Nephron progenitor cell (in vitro differentiated cells): Measurements from ENCODE around the gene SPSB2.

Source experiments
- DNase-seq: peaks from one replicate; pipeline ENCODE4 v3.0.0; 2021
- H3K27ac Mint-ChIP-seq: 2 replicates; pipeline ENCODE4 v1.8.0; 2021; ENCODE audit warnings: mild to moderate bottlenecking, moderate library complexity, mixed read lengths
- H3K27me3 Mint-ChIP-seq: 2 replicates; pipeline ENCODE4 v1.8.0; 2021; ENCODE audit warnings: mild to moderate bottlenecking, low read depth, mixed read lengths; ENCODE audit not compliant: poor library complexity
- H3K36me3 Mint-ChIP-seq: 2 replicates; pipeline ENCODE4 v1.8.0; 2021; ENCODE audit warnings: low read depth, mixed read lengths
- H3K4me1 Mint-ChIP-seq: 2 replicates; pipeline ENCODE4 v1.8.0; 2021; ENCODE audit warnings: mixed read lengths
- H3K4me3 Mint-ChIP-seq: 2 replicates; pipeline ENCODE4 v1.8.0; 2021; ENCODE audit warnings: mild to moderate bottlenecking, moderate library complexity, mixed read lengths
- H3K9me3 Mint-ChIP-seq: 2 replicates; pipeline ENCODE4 v1.8.0; 2021; ENCODE audit warnings: mild to moderate bottlenecking, moderate library complexity, mixed read lengths
- TF ChIP-seq, protein P1 (sequence below): fragments of 200-600 bp; sonication (generic); IDR thresholded peaks from 2 replicates; pipeline ENCODE4 v1.5.0; 2021; ENCODE audit warnings: antibody characterized with exemption

Gene SPSB2

DNA sequence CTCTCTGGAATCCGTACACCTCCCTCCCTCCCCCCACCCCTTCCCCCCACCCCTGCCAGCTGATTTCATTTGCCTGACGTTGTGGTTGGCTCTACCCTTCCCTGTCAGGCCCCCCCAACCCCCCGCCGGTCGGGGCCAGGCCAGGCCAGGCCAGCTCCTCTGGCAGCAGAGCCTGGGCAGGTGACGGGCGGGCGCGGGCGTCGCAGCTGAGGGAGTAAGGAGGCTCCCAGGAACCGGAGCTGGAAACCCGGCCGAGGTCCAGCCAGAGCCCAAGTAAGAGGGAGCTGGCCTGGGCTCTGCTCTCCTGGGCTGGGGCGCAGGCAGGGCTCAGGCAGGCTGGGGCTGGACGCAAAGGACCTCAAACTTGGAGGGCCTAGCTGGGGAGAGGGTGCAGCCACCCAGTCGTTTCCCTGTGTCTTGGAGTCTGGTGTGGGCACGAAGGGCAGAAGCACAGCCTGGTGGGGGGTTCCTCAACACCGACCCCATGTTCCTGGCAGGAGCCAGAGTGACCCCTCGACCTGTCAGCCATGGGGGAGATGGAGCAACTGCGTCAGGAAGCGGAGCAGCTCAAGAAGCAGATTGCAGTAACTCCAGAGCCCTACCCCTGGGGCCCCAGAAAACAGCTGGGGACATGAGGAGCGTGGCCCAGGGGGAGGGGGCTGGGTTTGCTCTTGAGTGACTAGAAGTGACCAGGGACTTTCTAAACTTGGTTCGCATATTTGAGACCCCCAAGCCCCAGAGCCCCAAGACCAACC, 32.2 kb downstream of the SPSB2 start, which contains the start of gene GNB3:
GNB3 (plus strand) TSS at position 165 of the 755 bp plus-strand sequence; CDS start at position 528, 363 bp downstream.
- no peak for DNase-seq
- no peaks in the 10 kb centered on the region for H3K9me3 Mint-ChIP-seq
- H3K27ac Mint-ChIP-seq = peak within 1 kb of the TSS; percentile 45
- H3K27me3 Mint-ChIP-seq = peaks cover 4% of the 10 kb centered on the region
- TF ChIP-seq, protein P1, sequence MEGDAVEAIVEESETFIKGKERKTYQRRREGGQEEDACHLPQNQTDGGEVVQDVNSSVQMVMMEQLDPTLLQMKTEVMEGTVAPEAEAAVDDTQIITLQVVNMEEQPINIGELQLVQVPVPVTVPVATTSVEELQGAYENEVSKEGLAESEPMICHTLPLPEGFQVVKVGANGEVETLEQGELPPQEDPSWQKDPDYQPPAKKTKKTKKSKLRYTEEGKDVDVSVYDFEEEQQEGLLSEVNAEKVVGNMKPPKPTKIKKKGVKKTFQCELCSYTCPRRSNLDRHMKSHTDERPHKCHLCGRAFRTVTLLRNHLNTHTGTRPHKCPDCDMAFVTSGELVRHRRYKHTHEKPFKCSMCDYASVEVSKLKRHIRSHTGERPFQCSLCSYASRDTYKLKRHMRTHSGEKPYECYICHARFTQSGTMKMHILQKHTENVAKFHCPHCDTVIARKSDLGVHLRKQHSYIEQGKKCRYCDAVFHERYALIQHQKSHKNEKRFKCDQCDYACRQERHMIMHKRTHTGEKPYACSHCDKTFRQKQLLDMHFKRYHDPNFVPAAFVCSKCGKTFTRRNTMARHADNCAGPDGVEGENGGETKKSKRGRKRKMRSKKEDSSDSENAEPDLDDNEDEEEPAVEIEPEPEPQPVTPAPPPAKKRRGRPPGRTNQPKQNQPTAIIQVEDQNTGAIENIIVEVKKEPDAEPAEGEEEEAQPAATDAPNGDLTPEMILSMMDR = no peak
- peaks cover 13% of the 10 kb centered on the region for H3K4me1 Mint-ChIP-seq
- H3K4me3 Mint-ChIP-seq = no peak within 1 kb of the TSS
- H3K36me3 Mint-ChIP-seq = peaks cover 37% of the 10 kb centered on the region

GRCh38 chr12:6840330-6840729, 32.8 kb downstream of the SPSB2 start:
- DNase-seq = no peak
- H3K36me3 Mint-ChIP-seq = peaks cover 40% of the 10 kb centered on the region
- peaks cover 13% of the 10 kb centered on the region for H3K4me1 Mint-ChIP-seq
- TF ChIP-seq, protein P1 = no peak
- no peak overlapping the region for H3K4me3 Mint-ChIP-seq
- H3K9me3 Mint-ChIP-seq = no peaks in the 10 kb centered on the region
- no peak overlapping the region for H3K27ac Mint-ChIP-seq
- peaks cover 5% of the 10 kb centered on the region for H3K27me3 Mint-ChIP-seq

DNA sequence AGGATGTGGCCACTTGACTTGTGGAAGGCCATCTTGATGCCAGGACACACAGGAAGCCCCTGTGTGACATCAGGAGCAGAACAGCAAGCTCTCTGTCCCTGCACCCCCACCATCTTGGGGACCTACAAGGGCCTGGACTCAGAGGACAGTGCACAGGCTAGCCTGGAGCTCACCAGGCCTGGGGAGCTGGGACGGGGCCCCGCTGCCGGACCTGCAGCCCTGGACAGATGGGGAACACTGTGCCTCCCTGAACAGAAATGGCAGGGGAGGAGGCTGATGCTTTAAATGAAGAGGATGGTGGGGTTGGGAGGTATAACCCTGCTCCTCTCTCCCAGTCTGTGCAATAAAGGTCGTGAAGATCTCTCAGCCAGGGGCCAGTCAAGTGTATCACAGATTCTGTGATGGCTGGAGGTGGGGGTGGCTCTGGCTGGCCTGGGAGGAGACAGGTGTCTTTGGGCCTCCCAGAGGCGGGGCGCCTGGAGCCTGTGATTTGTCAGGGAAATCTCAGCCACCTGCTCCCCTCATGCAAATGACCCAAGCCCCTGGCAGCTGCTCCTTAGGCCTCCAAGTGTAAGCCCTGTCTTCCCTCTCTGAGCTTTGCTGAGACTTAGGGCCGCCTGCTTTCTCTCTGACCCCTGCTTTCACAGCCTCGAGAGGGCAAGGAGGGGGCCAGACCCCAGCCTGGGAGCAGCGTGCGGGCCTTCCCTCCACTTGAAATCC, 33.5 kb downstream of the SPSB2 start:
- Mint-ChIP-seq H3K9me3 (no peaks in the 10 kb centered on the region), H3K36me3 (peaks cover 40% of the 10 kb centered on the region), H3K27me3 (peaks cover 5% of the 10 kb centered on the region), H3K27ac (no peak overlapping the region), H3K4me1 (peaks cover 13% of the 10 kb centered on the region), H3K4me3 (no peak overlapping the region)
- TF ChIP-seq, protein P1 = no peak
- no peak for DNase-seq

DNA sequence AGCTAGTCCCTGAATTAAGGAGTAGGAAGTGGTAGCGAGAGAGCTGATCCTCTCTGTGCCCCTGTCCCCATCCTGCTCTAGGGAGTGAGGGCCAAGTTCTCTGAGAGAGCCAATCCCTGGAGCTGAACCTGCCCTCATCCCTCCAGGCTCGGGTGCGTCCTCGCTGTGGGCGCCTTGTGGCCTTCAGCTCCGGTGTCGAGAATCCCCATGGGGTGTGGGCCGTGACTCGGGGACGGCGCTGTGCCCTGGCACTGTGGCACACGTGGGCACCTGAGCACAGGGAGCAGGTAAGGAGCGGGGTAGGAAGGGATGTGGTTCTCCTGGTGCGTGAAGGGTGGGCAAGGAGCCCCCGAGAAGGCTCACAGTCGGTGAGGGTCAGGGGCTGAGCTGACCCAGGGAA, 34.2 kb downstream of the SPSB2 start:
- Mint-ChIP-seq H3K27me3 (peaks cover 5% of the 10 kb centered on the region), H3K4me3 (no peak overlapping the region), H3K4me1 (peaks cover 13% of the 10 kb centered on the region), H3K36me3 (peaks cover 42% of the 10 kb centered on the region), H3K27ac (peak overlapping the region; percentile 71), H3K9me3 (no peaks in the 10 kb centered on the region)
- no peak for DNase-seq
- TF ChIP-seq, protein P1 = no peak

DNA sequence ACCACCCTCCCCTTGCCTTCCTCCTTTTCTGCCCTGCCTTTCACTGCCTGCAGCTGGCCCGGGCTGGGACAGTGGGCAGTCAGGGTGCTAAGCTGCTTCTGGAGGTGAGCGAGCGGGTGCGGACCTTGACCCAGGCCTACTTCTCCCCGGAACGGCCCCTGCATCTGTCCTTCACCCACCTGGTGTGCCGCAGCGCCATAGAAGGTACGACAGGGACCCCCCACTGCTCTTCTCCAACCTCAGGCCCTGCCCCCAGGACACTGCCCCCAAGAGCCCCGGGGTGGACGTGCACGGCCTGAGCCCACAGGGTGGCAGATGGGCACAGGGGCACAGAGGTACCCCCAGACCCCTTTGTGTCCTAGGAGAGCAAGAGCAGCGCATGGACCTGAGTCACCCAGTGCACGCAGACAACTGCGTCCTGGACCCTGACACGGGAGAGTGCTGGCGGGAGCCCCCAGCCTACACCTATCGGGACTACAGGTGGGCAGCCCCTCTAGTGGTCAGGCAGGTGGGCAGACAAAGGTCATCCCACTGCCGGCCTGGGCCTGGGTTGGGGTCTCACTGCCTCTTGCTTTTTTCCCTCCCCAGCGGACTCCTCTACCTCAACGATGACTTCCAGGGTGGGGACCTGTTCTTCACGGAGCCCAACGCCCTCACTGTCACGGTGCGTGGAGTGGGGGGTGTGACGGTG, 35.6 kb downstream of the SPSB2 start:
- H3K4me3 Mint-ChIP-seq = no peak overlapping the region
- no peak for DNase-seq
- H3K4me1 Mint-ChIP-seq = peaks cover 4% of the 10 kb centered on the region
- TF ChIP-seq, protein P1 = no peak
- H3K9me3 Mint-ChIP-seq = no peaks in the 10 kb centered on the region
- peaks cover 45% of the 10 kb centered on the region for H3K36me3 Mint-ChIP-seq
- peaks cover 5% of the 10 kb centered on the region for H3K27me3 Mint-ChIP-seq
- H3K27ac Mint-ChIP-seq = no peak overlapping the region
